ENCODE results near the gene REX1BD. TPM values are rescaled to one million over a fixed set of nuclear protein-coding genes. Genes with fewer than 3 reads are reported as not detected.
A peak's percentile ranks its signal among the peaks of the same experiment; 100 is the strongest.

REX1BD gene
- total RNA-seq, 2 experiments from 2014 or later = 47.8 to 81.3 TPM

GRCh38 chr19:18620902-18621301 lies 32.3 kb downstream of the REX1BD start:
- CTCF ChIA-PET = interaction anchor here (0.7 to 1.5 kb wide), 2 partner anchors 33 to 498 kb away, joined by 3 read pairs; no protein-coding TSS in a partner anchor
- Mint-ChIP-seq H3K36me3 (ENCODE audit: low read depth) (no peaks in the 10 kb centered on the region), H3K27ac (no peak overlapping the region), H3K27me3 (peaks cover 11% of the 10 kb centered on the region), H3K4me3 (no peak overlapping the region), H3K4me1 (no peaks in the 10 kb centered on the region), H3K9me3 (ENCODE audit: low read depth) (no peaks in the 10 kb centered on the region)
- DNase-seq (no peak), ATAC-seq (no peak)
- intact Hi-C loops (cut with DNase I, micrococcal nuclease) = no loop called here
- POLR2A ChIA-PET = no interaction called here

- Mint-ChIP-seq H3K9me3 (ENCODE audit: low read depth) (no peaks in the 10 kb centered on the region), H3K4me1 (no peaks in the 10 kb centered on the region), H3K27ac (no peak overlapping the region), H3K27me3 (no peaks in the 10 kb centered on the region), H3K36me3 (ENCODE audit: low read depth) (no peaks in the 10 kb centered on the region), H3K4me3 (no peak overlapping the region)
- no peak for DNase-seq
- ChIA-PET POLR2A (no interaction called here), CTCF (no interaction called here)
- ATAC-seq = no peak
- intact Hi-C loops (cut with DNase I, micrococcal nuclease) = no loop called here
Observed at GRCh38 chr19:18626906-18627305, 38.3 kb downstream of the REX1BD start.

GRCh38 chr19:18629166-18630088 lies 40.8 kb downstream of the REX1BD start:
- no peaks in the 10 kb centered on the region for H3K36me3 Mint-ChIP-seq (ENCODE audit: low read depth)
- no peak for ATAC-seq
- no peaks in the 10 kb centered on the region for H3K4me1 Mint-ChIP-seq
- no peaks in the 10 kb centered on the region for H3K9me3 Mint-ChIP-seq (ENCODE audit: low read depth)
- no peak for DNase-seq
- CTCF ChIA-PET = interaction anchor here (0.7 to 1.1 kb wide), 2 partner anchors 72 to 408 kb away, joined by 3 read pairs; partner anchors contain the start of gene KXD1
- POLR2A ChIA-PET = no interaction called here
- H3K27me3 Mint-ChIP-seq = no peaks in the 10 kb centered on the region
- no peak overlapping the region for H3K27ac Mint-ChIP-seq
- H3K4me3 Mint-ChIP-seq = no peak overlapping the region
- intact Hi-C loops (cut with DNase I, micrococcal nuclease) = no loop called here

GRCh38 chr19:18633321-18633720 lies 44.7 kb downstream of the REX1BD start:
- DNase-seq (no peak), ATAC-seq (no peak)
- intact Hi-C loops (cut with DNase I, micrococcal nuclease) = no loop called here
- CTCF ChIA-PET = no interaction called here
- Mint-ChIP-seq H3K4me1 (peaks cover 19% of the 10 kb centered on the region), H3K9me3 (ENCODE audit: low read depth) (no peaks in the 10 kb centered on the region), H3K36me3 (ENCODE audit: low read depth) (no peaks in the 10 kb centered on the region), H3K27me3 (no peaks in the 10 kb centered on the region), H3K4me3 (no peak overlapping the region), H3K27ac (no peak overlapping the region)
- POLR2A ChIA-PET = no interaction called here

- H3K9me3 Mint-ChIP-seq (ENCODE audit: low read depth) = no peaks in the 10 kb centered on the region
- ATAC-seq (no peak), DNase-seq (no peak)
- no peak overlapping the region for H3K27ac Mint-ChIP-seq
- POLR2A ChIA-PET = no interaction called here
- no peak overlapping the region for H3K4me3 Mint-ChIP-seq
- CTCF ChIA-PET = interaction anchor here (0.7 kb wide), 1 partner anchor 406 kb away, joined by 3 read pairs; no protein-coding TSS in a partner anchor
- peaks cover 24% of the 10 kb centered on the region for H3K4me1 Mint-ChIP-seq
- intact Hi-C loops (cut with DNase I, micrococcal nuclease) = loop anchor here in 1 of 2 experiments (5.0 kb wide), 1 partner anchor 773 kb away; the partner anchor contains the start of gene GATAD2A
- no peaks in the 10 kb centered on the region for H3K27me3 Mint-ChIP-seq
- no peaks in the 10 kb centered on the region for H3K36me3 Mint-ChIP-seq (ENCODE audit: low read depth)
Observed at GRCh38 chr19:18634612-18635297, 46.2 kb downstream of the REX1BD start.

GRCh38 chr19:18635831-18636182 lies 47.2 kb downstream of the REX1BD start:
- H3K4me1 Mint-ChIP-seq = peaks cover 24% of the 10 kb centered on the region
- ATAC-seq = no peak
- no peaks in the 10 kb centered on the region for H3K9me3 Mint-ChIP-seq (ENCODE audit: low read depth)
- peak overlapping the region; percentile 48 for H3K27ac Mint-ChIP-seq
- no peaks in the 10 kb centered on the region for H3K36me3 Mint-ChIP-seq (ENCODE audit: low read depth)
- intact Hi-C loops (cut with DNase I, micrococcal nuclease) = loop anchor here (1.0 to 5.0 kb wide), 24 partner anchors 41 to 771 kb away; partner anchors contain the start of genes COPE (in 2 of the 2), CRTC1 (in 2 of the 2), DDX49 (in 2 of the 2) and ELL (in 2 of the 2)
- DNase-seq = no peak
- no peaks in the 10 kb centered on the region for H3K27me3 Mint-ChIP-seq
- ChIA-PET POLR2A (no interaction called here), CTCF (no interaction called here)
- peak overlapping the region; percentile 84 for H3K4me3 Mint-ChIP-seq

- CTCF ChIA-PET = no interaction called here
- ATAC-seq = peak; percentile 92
- Mint-ChIP-seq H3K4me3 (peak overlapping the region; percentile 84), H3K36me3 (ENCODE audit: low read depth) (no peaks in the 10 kb centered on the region), H3K27me3 (no peaks in the 10 kb centered on the region), H3K4me1 (peaks cover 24% of the 10 kb centered on the region), H3K9me3 (ENCODE audit: low read depth) (no peaks in the 10 kb centered on the region), H3K27ac (peak overlapping the region; percentile 78)
- POLR2A ChIA-PET = no interaction called here
- intact Hi-C loops (cut with DNase I, micrococcal nuclease) = loop anchor here (1.0 to 5.0 kb wide), 24 partner anchors 42 to 771 kb away; partner anchors contain the start of genes COPE (in 2 of the 2), CRTC1 (in 2 of the 2), DDX49 (in 2 of the 2) and ELL (in 2 of the 2)
- DNase-seq = peak; percentile 100
Observed at GRCh38 chr19:18636183-18636968, 47.8 kb downstream of the REX1BD start.

GRCh38 chr19:18636969-18637629 lies 48.5 kb downstream of the REX1BD start, which contains the start of gene KLHL26:
TSS of gene KLHL26 (plus strand) at chr19:18637028. CDS start at chr19:18637055, 27 bp downstream.
- DNase-seq (no peak), ATAC-seq (no peak)
- ChIA-PET CTCF (no interaction called here), POLR2A (no interaction called here)
- peaks cover 24% of the 10 kb centered on the region for H3K4me1 Mint-ChIP-seq
- no peaks in the 10 kb centered on the region for H3K36me3 Mint-ChIP-seq (ENCODE audit: low read depth)
- peak within 1 kb of the TSS; percentile 84 for H3K4me3 Mint-ChIP-seq
- H3K27ac Mint-ChIP-seq = peak within 1 kb of the TSS; percentile 84
- H3K27me3 Mint-ChIP-seq = no peaks in the 10 kb centered on the region
- intact Hi-C loops (cut with DNase I, micrococcal nuclease) = loop anchor here (1.0 to 5.0 kb wide), 24 partner anchors 42 to 770 kb away; partner anchors contain the start of genes COPE (in 2 of the 2), CRTC1 (in 2 of the 2), DDX49 (in 2 of the 2) and ELL (in 2 of the 2)
- H3K9me3 Mint-ChIP-seq (ENCODE audit: low read depth) = no peaks in the 10 kb centered on the region

- H3K4me1 Mint-ChIP-seq = peaks cover 24% of the 10 kb centered on the region
- peak; percentile 31 for DNase-seq
- CTCF ChIA-PET = no interaction called here
- POLR2A ChIA-PET = no interaction called here
- no peaks in the 10 kb centered on the region for H3K36me3 Mint-ChIP-seq (ENCODE audit: low read depth)
- H3K4me3 Mint-ChIP-seq = peak overlapping the region; percentile 84
- ATAC-seq = no peak
- H3K27me3 Mint-ChIP-seq = no peaks in the 10 kb centered on the region
- H3K9me3 Mint-ChIP-seq (ENCODE audit: low read depth) = no peaks in the 10 kb centered on the region
- intact Hi-C loops (cut with DNase I, micrococcal nuclease) = loop anchor here (2.0 to 5.0 kb wide), 5 partner anchors 43 to 769 kb away; partner anchors contain the start of genes GATAD2A (in 1 of the 2), LSM4 (in 1 of the 2) and TMEM161A (in 1 of the 2)
- H3K27ac Mint-ChIP-seq = peak overlapping the region; percentile 84
Observed at GRCh38 chr19:18637673-18638630, 49.4 kb downstream of the REX1BD start.

All from activated CD4-positive, alpha-beta T cell treated with anti-CD3 and anti-CD28 coated beads for 36 hours (primary cell).